ENCODE results near the gene AK5.
"Not testable (repeated sequence)": the region's sequence is repeated elsewhere in the genome, so short reads cannot be mapped to it uniquely, and the experiment has no call there.

AK5 gene

GRCh38 chr1:77287535-77287934, 5.7 kb downstream of the AK5 start:
- DNase-seq (ENCODE audit: low read depth in 1 of 2, low spot score in 1 of 2): no peak

GRCh38 chr1:77288275-77288674, 6.5 kb downstream of the AK5 start:
- DNase-seq (ENCODE audit: low read depth in 1 of 2, low spot score in 1 of 2): no peak

- DNase-seq (ENCODE audit: low read depth in 1 of 2, low spot score in 1 of 2): no peak
These were observed 8.8 kb downstream of the AK5 start for GRCh38 chr1:77290576-77290975.

- DNase-seq (ENCODE audit: low read depth in 1 of 2, low spot score in 1 of 2): no peak
These were observed 10.7 kb downstream of the AK5 start for GRCh38 chr1:77292551-77292950.

GRCh38 chr1:77300566-77300965, 18.7 kb downstream of the AK5 start:
- no peak for DNase-seq (ENCODE audit: low read depth in 1 of 2, low spot score in 1 of 2)

- DNase-seq (ENCODE audit: low read depth in 1 of 2, low spot score in 1 of 2): no peak
These were observed 21.6 kb downstream of the AK5 start for GRCh38 chr1:77303387-77303786.

GRCh38 chr1:77308889-77309621, 27.2 kb downstream of the AK5 start:
- DNase-seq (ENCODE audit: low read depth in 1 of 2, low spot score in 1 of 2): no peak

- no peak for DNase-seq (ENCODE audit: low read depth in 1 of 2, low spot score in 1 of 2)
These were observed 29.1 kb downstream of the AK5 start for GRCh38 chr1:77310924-77311323.

GRCh38 chr1:77312364-77312763, 30.5 kb downstream of the AK5 start:
- not testable (repeated sequence) for DNase-seq (ENCODE audit: low read depth in 1 of 2, low spot score in 1 of 2)

GRCh38 chr1:77313491-77313890, 31.7 kb downstream of the AK5 start:
- peak in 1 of 2 donors; percentile 10 for DNase-seq (ENCODE audit: low read depth in 1 of 2, low spot score in 1 of 2)

GRCh38 chr1:77316006-77316405, 34.2 kb downstream of the AK5 start:
- no peak for DNase-seq (ENCODE audit: low read depth in 1 of 2, low spot score in 1 of 2)

- DNase-seq (ENCODE audit: low read depth in 1 of 2, low spot score in 1 of 2): no peak
These were observed 35.1 kb downstream of the AK5 start for GRCh38 chr1:77316966-77317365.

GRCh38 chr1:77319036-77319705, 37.4 kb downstream of the AK5 start:
- no peak for DNase-seq (ENCODE audit: low read depth in 1 of 2, low spot score in 1 of 2)

GRCh38 chr1:77322061-77322900, 40.5 kb downstream of the AK5 start:
- no peak for DNase-seq (ENCODE audit: low read depth in 1 of 2, low spot score in 1 of 2)

- DNase-seq (ENCODE audit: low read depth in 1 of 2, low spot score in 1 of 2): no peak
These were observed 51.7 kb downstream of the AK5 start for GRCh38 chr1:77333501-77333900.

GRCh38 chr1:77336729-77337128, 54.9 kb downstream of the AK5 start:
- DNase-seq (ENCODE audit: low read depth in 1 of 2, low spot score in 1 of 2): no peak

- DNase-seq (ENCODE audit: low read depth in 1 of 2, low spot score in 1 of 2): no peak
These were observed 57.5 kb downstream of the AK5 start for GRCh38 chr1:77339326-77339725.

GRCh38 chr1:77341195-77341594, 59.4 kb downstream of the AK5 start:
- no peak for DNase-seq (ENCODE audit: low read depth in 1 of 2, low spot score in 1 of 2)

GRCh38 chr1:77342745-77343144, 60.9 kb downstream of the AK5 start:
- no peak for DNase-seq (ENCODE audit: low read depth in 1 of 2, low spot score in 1 of 2)

- peak in 1 of 2 donors; percentile 25 for DNase-seq (ENCODE audit: low read depth in 1 of 2, low spot score in 1 of 2)
These were observed 65.8 kb downstream of the AK5 start for GRCh38 chr1:77347646-77348045.

GRCh38 chr1:77348549-77348948, 66.7 kb downstream of the AK5 start:
- DNase-seq (ENCODE audit: low read depth in 1 of 2, low spot score in 1 of 2): no peak

GRCh38 chr1:77349275-77349674, 67.5 kb downstream of the AK5 start:
- no peak for DNase-seq (ENCODE audit: low read depth in 1 of 2, low spot score in 1 of 2)

Measured in activated CD4-positive, alpha-beta T cell treated with anti-CD3 and anti-CD28 coated beads, Interleukin-2, amount 50 U/mL, for 24 hours (primary cell).